Suprapubic skin (tissue), 4 donors: ENCODE data around the gene INHBB. TPM values are rescaled to one million over a fixed set of nuclear protein-coding genes. Genes with fewer than 3 reads are reported as not detected.

Source experiments
- DNase-seq, 2 donors: peaks; one replicate each; pipeline ENCODE4 v3.0.0-alpha.2; 2019; ENCODE audit warnings: low spot score in 2 of 2
- H3K27ac ChIP-seq: fragments of 200-600 bp; sonication (generic); one replicate; pipeline ENCODE4 v1.5.1; 2019
- H3K27me3 ChIP-seq: fragments of 200-600 bp; sonication (generic); one replicate; pipeline ENCODE4 v1.5.1; 2019
- H3K36me3 ChIP-seq: fragments of 200-600 bp; sonication (generic); one replicate; pipeline ENCODE4 v1.5.1; 2019
- H3K4me1 ChIP-seq: fragments of 200-600 bp; sonication (generic); one replicate; pipeline ENCODE4 v1.5.1; 2019
- H3K4me3 ChIP-seq: fragments of 200-600 bp; sonication (generic); one replicate; pipeline ENCODE4 v1.5.1; 2019; ENCODE audit warnings: mild to moderate bottlenecking
- H3K9me3 ChIP-seq: fragments of 200-600 bp; sonication (generic); one replicate; pipeline ENCODE4 v1.5.1; 2019
- EP300 ChIP-seq: sonication (generic); formaldehyde crosslinking; IDR thresholded peaks from one replicate; pipeline ENCODE4 v1.6.1; 2017; ENCODE audit warnings: antibody characterized with exemption
- POLR2A ChIP-seq, 2 donors: fragments of 450-650 bp; IDR thresholded peaks; one replicate each; pipeline ENCODE4 v1.6.1; 2017; ENCODE audit warnings: antibody characterized with exemption in 2 of 2, mild to moderate bottlenecking in 2 of 2, moderate library complexity in 2 of 2
- POLR2AphosphoS5 ChIP-seq, 3 donors: sonication (generic); formaldehyde crosslinking; IDR thresholded peaks; one replicate each; pipeline ENCODE4 v1.6.1; 2017; ENCODE audit warnings: antibody characterized with exemption in 3 of 3
- WGBS: methylation state at CpG from one replicate; pipeline ENCODE4 v1.1.5; 2018; 5-methylcytosine and 5-hydroxymethylcytosine counted together
- total RNA-seq, 4 donors: library from RNA; depleted of rRNA; stranded (reverse); fragments of >200 nt; gene quantifications; one replicate each; pipeline ENCODE4 v1.1.0, GENCODE V29; 2016
- TF ChIP-seq, protein P1 (sequence below), 2 donors: fragments of 200-600 bp in 1 of 2; fragments of 450-650 bp in 1 of 2; sonication (generic) in 1 of 2; IDR thresholded peaks; one replicate each; pipeline ENCODE4 v1.5.1; 2016 to 2019; ENCODE audit warnings: antibody characterized with exemption in 2 of 2, mild to moderate bottlenecking in 1 of 2, moderate library complexity in 1 of 2

Gene INHBB
- total RNA-seq, 4 donors from 2014 or later = 12.1 to 26.1 (median 18.2) TPM

DNA sequence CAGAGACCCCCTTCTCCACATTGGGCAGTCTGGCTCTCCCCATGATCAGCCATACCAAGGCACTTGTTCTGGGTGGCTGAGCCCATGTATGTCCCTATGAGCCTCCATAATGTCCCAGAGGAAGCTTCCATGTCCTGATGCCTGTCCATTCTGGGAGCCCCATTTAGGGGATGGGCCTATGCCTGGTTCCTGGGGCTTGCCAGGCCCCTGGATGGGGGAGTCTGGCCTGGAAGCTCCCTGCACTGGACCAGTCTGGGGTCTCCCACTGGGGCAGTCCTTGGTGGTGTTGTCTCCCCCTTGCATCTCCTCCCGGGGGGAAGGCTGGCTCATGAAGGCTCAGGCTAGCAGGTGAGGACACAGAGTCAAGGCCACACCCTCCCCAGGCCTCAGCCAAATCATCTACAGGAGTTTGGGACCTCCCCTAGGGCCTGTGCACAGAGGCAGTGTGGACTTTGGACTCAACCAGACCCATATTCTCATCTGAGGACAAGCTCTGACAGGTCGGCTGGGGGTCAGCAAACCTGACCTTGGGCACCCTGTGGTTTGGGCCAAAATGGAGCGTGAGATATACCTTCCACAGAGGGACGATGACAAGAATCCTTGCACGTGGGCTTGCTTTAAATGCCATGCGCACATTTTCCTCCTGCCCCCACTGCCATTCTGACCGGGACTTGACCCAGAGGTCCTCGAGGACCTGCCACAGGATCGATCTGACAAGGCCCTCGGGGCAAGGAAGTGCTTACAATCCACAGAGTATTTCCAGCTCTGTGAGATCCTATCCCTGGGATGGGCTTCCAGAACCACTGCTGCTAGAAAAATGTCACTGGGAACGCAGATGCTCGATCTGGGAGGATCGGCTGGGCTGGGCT is 38.8 kb downstream of the INHBB start:
- peak in 1 of 2 donors; percentile 33 for DNase-seq
- Histone ChIP-seq H3K27me3 (peaks cover 6% of the 10 kb centered on the region), H3K9me3 (no peaks in the 10 kb centered on the region), H3K4me3 (no peak overlapping the region), H3K36me3 (no peaks in the 10 kb centered on the region), H3K27ac (no peak overlapping the region), H3K4me1 (no peaks in the 10 kb centered on the region)
- no peak for TF ChIP-seq EP300
- no peak for TF ChIP-seq POLR2A (IDR thresholded peaks at IDR 0.05)
- TF ChIP-seq, protein P1, sequence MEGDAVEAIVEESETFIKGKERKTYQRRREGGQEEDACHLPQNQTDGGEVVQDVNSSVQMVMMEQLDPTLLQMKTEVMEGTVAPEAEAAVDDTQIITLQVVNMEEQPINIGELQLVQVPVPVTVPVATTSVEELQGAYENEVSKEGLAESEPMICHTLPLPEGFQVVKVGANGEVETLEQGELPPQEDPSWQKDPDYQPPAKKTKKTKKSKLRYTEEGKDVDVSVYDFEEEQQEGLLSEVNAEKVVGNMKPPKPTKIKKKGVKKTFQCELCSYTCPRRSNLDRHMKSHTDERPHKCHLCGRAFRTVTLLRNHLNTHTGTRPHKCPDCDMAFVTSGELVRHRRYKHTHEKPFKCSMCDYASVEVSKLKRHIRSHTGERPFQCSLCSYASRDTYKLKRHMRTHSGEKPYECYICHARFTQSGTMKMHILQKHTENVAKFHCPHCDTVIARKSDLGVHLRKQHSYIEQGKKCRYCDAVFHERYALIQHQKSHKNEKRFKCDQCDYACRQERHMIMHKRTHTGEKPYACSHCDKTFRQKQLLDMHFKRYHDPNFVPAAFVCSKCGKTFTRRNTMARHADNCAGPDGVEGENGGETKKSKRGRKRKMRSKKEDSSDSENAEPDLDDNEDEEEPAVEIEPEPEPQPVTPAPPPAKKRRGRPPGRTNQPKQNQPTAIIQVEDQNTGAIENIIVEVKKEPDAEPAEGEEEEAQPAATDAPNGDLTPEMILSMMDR (IDR thresholded peaks at IDR 0.05) = no peak
- TF ChIP-seq POLR2AphosphoS5 (IDR thresholded peaks at IDR 0.05) = no peak
- 72% methylated on average over 11 of the region's 13 CpGs for WGBS

DNA sequence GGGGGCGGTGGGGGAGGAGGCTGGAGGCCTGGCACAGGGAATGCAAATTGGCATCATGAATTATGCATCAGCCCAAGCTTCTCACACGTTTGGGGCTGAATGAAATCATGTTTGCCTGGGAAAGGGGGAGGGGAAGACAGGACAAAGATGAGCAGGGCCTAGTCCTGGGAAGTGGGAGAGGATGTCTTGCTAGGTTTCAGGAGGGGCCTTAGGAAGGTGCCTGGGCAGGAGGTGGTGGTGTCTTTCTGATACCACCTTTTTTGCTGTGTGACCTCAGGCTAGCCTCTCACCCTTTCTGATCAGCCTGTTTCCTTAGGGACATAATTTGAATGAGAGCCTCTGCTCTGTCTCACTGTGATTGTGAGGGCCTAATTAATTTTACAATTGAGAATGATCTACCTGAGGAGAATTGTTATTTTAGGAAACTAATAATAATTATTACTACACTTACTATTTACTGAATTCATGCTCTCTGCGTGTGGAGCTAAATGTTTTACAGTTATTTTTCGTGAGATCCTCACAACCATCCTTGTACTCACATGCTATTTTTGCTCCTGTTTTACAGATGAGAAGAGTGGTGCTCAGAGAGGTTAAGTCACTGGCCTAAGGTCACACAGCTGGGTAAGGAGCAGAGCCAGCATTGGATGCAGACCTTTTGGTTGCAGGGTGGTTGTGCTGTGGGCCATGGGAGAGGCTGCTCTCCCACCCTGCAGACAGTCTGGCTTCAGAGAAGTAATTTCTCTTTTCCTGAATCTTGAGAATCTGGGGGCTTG is 39.6 kb downstream of the INHBB start:
- H3K27ac ChIP-seq = no peak overlapping the region
- H3K36me3 ChIP-seq = no peaks in the 10 kb centered on the region
- 69% methylated on average over 4 of the region's 4 CpGs for WGBS
- no peak for DNase-seq
- H3K4me3 ChIP-seq = no peak overlapping the region
- no peaks in the 10 kb centered on the region for H3K4me1 ChIP-seq
- H3K27me3 ChIP-seq = peaks cover 6% of the 10 kb centered on the region
- no peaks in the 10 kb centered on the region for H3K9me3 ChIP-seq
- TF ChIP-seq, protein P1 (IDR thresholded peaks at IDR 0.05) = no peak

DNA sequence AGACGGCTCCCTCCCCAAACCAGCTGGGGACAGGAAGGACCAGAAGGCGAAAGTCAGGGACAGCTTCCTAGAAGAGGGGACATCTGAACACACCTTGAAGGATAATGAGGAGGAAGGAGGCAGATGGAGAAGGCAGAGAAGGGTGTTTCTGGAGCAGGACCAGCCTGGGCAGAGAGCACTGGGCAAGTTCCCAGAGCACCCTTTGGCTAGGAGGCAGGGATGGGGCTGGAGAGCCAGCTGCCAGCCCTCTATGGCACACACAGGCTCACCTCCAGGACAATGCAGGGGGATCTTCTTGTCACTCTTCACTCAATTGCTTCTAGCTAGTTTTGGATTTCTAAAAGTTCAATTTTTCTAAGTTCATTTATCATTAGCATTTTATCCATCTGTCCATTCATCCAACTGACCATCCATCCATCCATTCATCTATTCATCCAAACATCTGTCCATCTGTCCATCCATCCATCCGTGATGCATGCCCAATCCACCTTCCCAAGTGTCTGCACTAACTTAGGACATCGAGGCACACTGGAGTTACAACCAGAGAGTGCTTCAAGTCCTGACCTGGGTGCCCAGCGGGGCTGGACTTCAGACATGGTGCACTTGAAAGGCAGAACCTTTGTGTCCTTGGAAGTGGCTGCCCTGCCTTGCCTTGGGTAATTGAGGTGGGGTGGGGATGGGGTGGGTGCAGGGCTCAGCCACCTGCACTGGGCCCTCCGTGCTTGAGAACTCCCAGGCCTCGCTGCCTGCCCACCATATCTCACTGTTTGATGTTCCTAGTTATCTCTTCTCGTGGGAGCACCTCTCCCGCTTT is 42.5 kb downstream of the INHBB start:
- peak; percentile 36 to 50 for DNase-seq
- no peaks in the 10 kb centered on the region for H3K4me1 ChIP-seq
- H3K36me3 ChIP-seq = no peaks in the 10 kb centered on the region
- 86% methylated on average over 9 of the region's 9 CpGs for WGBS
- TF ChIP-seq, protein P1 (IDR thresholded peaks at IDR 0.05) = no peak
- no peak for TF ChIP-seq POLR2AphosphoS5 (IDR thresholded peaks at IDR 0.05)
- TF ChIP-seq POLR2A (IDR thresholded peaks at IDR 0.05) = no peak
- no peak for TF ChIP-seq EP300
- no peak overlapping the region for H3K4me3 ChIP-seq
- H3K9me3 ChIP-seq = no peaks in the 10 kb centered on the region
- no peak overlapping the region for H3K27ac ChIP-seq
- peaks cover 6% of the 10 kb centered on the region for H3K27me3 ChIP-seq

DNA sequence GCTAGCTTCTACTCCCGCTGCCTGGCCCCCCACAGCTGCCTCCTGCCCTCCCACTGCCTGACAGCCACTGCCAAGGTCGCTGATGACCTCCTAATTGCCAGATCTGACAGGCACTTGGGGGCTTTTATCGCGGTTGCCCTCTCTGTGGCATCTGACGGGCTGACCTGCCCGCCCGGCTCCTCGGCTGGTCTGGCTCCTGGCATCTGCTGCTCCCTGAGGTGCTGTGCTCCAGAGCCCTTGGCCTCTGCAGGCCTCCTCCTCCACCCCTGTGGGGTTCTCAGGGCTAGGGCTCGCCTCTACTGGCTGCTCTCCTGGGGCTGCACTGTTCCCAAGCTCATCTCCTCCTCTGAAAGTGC is 43.1 kb downstream of the INHBB start:
- peak; percentile 54 to 67 for DNase-seq
- 66% methylated on average over 4 of the region's 9 CpGs for WGBS

More for the DNA sequence above, 43.1 kb downstream of the INHBB start:
- H3K4me1 ChIP-seq = no peaks in the 10 kb centered on the region
- TF ChIP-seq EP300 = no peak
- TF ChIP-seq POLR2AphosphoS5 (IDR thresholded peaks at IDR 0.05) = no peak
- no peak for TF ChIP-seq POLR2A (IDR thresholded peaks at IDR 0.05)
- TF ChIP-seq, protein P1 (IDR thresholded peaks at IDR 0.05) = no peak
- H3K4me3 ChIP-seq = no peak overlapping the region
- peaks cover 6% of the 10 kb centered on the region for H3K27me3 ChIP-seq
- no peaks in the 10 kb centered on the region for H3K36me3 ChIP-seq
- H3K9me3 ChIP-seq = no peaks in the 10 kb centered on the region
- no peak overlapping the region for H3K27ac ChIP-seq
